Measurements from ENCODE around the gene TOX4.

Gene TOX4

DNA sequence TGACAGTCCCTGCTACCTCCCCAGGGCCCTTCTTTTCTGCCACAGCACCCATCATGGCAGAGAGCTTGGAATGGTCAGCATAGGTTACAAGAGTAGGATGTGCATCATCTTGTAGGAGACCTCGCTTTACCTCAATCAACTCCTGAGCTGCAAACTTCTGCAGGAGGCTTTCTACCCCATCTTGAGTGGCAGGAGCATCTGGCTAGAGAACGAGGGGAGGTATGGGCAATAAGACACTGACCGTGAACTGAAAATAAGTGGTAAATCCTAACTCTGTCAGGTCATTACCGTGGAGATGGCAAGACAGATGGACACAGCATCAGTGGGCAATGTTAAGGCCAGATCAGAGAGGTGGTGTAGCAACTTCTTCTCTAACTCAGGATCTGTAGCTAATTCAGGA, 26.4 kb downstream of the TOX4 start:
- no peak for DNase-seq

DNA sequence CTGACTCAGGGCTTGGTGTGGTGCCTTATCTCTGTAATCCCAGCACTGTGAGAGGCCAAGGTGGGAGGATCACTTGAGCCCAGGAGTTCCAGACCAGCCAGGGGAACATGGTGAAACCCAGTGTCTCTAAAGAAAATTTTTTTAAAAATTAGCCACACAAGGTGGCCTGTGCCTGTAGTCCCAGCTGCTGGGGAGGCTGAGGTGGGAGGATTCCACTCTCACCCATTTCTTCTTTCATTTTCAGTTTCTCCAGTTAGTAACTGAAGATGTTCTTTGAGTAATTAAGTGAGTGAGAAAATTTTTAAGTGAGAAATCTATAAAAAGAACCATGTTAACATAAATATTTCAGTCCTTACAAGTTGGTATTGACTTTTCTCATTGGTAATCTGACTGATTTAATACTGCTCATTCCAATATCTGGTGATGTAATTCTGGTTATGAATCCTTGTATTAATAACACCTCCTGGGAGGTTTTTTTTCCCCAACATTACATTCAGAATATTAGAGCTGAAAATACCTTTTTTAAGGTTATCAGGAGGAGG, 28.1 kb downstream of the TOX4 start:
- peak; percentile 74 for DNase-seq

DNA sequence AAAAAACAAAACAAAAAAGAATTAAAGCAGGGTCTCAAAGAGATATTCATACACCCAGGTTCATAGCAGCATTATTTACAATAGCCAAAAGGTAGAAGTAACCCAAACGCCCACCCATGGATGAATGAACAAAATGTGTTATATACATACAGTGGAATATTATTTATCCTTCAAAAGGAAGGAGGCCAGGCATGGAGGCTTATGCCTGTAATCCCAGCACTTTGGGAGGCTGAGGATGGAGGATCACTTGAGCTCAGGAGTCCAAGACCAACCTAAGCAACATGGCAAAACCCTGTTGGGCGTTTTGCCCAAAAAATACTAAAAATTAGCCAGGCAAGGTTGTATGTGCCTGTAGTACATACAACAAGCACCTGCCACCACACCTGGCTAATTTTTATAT, 29.6 kb downstream of the TOX4 start:
- DNase-seq: no peak

DNA sequence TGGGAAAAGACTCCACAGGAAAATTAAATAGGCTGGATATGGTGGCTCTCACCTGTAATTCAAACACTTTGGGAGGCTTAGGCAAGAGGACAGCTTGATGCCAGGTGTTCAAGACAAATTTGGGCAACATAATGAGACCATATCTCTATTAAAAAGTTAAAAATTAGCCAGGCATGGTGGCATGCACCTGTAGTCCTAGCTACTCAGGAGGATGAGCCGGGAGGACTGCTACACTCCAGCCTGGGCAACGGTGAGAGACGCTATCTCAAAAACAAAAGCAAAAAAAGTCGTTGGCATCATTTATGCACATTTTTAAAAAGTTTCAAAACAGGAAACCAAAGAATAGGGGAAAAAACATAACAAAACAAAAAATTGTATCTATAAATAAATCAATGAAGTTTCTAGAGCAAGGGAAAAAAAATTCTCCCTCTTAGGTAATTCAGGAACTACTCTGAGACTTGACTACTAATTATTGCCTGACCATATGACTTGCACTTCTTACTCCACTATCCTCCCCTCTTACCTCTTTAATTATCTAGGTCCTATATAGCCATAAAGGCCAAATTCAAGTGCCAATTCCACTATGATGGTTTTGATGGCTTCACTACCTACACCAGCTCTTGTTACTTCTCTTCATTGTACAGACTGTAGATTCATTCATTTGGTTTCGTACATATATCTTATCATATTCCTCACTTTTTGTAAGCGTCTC, 32.6 kb downstream of the TOX4 start:
- no peak for DNase-seq

DNA sequence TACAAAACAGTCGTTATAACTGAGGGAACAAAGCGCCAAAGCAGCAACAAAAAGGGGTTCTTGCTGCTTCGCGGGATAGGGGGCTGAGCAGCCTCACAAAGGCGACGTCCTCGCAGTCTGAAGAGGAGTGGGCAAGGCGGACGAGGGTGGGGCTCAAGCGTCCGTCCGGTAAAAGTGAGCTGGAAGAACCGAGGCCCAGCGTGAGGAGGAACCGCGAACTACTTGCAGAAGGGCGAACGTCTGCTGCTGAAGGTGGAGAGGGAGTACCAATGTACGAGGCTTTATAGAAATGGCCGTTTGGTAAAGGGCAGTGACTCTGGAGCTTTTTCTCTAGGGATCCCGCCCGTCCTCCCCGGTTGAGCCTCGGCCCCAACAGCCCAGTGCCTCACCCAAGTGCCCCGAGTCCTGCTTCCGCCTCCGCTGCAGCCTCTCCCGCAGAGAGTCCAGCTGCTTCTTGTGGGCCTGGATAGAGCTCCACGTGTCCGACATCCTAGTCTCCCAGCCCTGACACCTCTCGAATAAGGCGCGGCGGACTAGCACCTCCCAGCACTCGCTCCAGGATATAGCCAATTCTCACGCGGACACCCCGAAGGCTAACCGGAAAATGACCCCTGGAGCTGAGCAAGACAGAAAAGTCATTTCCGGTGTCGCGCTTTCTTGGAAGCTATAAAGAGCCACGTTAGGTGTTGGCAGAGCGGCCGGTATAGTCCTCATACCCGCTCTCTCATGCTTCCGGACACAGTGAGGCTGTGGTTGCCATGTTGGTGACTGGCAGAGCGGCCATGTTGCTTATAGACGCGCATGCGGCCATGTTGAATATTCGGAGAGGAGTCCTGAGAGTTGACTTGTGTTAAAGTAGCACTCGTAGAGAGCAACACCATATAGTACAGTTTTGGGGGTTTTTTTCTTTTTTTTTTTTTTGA, 34.0 kb downstream of the TOX4 start, which contains the start of gene METTL3:
TSS of gene METTL3 (minus strand) at position 606 of the 923 bp plus-strand sequence. CDS start at position 489, 117 bp downstream.
- DNase-seq: peak; percentile 98

DNA sequence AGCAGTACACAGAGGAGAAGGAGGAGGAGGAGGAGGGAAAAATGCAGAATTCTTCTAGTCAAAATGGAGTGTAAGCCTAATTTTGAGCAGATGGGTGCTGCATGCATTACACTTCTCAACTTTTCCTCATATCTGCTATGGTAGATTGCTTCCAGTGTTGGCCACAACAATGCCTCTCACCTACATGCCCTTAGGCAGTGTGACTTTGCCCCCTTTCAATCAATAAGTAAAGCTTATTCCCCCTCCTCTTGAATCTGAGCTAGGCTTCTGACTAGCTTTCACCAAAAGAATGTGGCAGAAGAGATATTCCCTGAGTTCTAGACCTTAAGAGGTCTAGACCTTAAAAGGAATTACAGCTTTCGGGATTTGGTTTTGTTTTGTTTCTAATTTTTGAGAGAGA, 37.3 kb downstream of the TOX4 start:
- DNase-seq: no peak

DNA sequence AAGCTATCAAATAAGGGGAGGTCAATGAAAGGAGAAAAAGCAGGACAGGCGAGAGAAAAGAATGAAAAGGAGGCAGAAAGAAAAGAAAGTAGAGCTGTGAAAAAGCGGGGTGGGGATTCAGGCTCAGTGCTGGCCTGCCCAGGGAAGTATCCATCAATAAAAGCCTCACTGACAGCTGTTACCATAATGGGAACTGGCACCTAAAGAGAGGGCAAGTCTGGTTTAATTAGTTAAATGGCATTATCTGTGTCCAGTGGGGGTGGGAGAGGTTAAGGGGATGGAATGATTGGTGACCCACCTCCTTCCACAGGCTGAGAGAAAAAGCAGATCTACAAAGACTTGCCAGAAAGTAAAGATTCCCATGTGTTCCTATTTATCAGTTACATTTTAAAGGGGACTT, 41.7 kb downstream of the TOX4 start:
- no peak for DNase-seq

DNA sequence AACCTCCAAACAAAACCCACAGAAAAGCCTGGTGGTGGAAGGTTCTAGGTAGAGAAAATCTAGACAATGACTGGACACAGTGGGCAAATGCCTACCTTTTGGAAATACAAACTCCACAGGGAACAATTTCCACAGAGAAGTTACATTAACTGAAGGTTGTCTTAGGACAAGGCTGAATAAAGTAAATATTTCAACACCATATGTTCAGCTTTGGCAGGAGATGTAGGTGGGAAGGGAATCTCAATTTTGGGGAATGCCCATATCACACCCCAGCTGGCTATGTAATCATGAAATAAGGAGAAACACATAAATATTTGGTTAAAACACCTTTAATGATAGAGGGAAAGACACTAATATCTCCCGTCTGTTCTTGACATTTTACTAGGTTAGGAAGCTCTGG, 43.8 kb downstream of the TOX4 start:
- DNase-seq: no peak

DNA sequence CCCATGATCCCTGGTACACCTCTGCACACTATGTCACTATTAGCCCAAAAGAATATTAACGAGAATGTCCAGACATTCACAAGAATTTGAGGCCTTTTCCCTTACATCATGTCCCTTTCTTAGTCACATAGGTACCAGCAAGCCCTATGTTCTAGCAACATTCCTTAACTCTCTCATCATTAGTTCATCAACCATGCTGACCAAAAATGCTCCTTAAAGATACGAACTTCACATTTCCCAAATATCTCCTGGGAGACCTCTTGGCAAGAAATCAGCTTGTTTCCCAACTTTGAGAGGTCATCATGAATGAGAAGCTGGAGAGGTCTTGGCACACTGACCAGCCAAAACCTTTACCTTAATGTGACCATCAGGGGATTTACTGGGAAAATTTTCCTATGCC, 44.5 kb downstream of the TOX4 start:
- DNase-seq: no peak

DNA sequence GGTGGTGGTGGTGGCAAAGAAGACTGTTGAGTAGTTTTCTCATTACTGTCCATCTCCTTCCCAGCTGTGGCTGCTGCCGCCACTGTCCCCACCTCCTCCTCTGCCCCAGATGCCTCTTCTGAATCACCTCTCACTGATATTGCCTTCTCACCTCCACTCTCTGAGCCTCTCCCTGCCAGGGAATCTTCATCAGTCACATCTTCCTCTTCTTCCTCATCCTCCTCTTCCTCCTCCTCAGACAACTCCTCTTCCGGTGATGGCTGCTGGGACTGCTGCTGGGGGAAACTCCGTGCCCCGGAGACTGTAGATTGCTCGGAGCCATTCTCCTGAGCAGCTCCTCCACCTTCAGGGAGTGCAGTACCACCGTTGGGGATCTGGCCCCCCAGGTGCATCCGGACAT, 46.2 kb downstream of the TOX4 start:
- no peak for DNase-seq

DNA sequence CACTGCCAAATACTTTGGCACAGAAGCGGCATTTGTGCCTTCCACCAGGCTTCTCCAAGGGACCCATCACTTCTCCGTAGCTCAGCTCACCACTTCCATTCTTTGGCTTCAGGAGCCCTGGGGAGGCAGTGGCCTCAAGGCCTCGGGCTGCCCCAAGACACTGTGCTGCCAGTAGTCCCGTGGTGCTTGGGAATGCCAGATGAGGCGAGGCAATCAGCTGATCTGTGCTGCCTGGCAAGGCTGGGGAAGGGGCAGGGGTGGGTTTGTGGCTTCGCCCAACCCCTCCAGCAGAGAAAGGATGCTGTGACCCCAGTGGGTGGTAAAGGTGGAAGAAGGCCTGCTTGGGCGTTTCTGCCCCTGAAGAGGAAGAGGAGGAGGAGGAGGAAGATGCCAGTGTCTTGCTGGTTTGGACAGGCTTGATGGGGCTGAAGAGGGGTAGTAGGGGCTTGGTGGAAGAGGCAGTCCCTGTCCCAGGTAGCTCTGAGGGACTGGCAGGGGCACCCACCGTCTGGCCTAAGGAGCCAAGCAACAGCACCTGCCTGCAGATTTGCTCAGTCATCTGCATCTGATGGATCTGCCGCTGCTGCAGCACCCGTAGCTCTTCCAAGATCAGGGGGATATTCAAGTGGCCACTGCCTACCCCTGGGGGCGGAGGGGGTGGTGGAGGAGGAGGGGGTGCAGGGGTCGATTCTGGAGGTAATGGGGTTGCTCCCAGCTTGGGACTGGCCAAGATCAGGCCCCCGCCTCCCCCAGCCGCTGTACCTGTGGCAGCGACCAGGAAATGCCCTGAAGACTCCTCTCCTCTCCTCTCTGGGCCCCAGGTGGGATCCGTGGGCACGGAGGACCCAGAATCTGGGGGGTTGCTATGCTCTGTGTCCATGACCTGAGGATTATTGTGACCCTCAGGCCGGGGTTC, 47.8 kb downstream of the TOX4 start:
- no peak for DNase-seq

DNA sequence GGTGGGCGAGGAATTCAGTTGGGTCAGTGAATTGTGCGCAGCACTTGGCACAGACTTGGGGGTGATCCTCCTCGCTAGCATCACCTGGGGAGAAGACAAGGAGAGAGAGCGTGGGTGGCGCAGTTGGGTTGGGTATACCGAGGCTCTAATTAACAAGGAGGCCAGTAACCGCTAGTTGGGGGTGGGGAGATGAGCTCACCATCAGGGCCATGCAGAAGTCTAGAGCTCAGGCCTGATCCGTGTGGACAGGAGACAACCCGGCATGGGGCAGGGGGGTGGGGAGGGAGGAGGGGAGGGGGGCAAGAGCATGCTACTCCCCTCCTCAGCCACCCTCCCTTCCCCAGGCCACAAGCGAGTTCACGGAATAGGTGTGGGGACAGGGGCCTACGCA, 48.6 kb downstream of the TOX4 start:
- DNase-seq: no peak

DNA sequence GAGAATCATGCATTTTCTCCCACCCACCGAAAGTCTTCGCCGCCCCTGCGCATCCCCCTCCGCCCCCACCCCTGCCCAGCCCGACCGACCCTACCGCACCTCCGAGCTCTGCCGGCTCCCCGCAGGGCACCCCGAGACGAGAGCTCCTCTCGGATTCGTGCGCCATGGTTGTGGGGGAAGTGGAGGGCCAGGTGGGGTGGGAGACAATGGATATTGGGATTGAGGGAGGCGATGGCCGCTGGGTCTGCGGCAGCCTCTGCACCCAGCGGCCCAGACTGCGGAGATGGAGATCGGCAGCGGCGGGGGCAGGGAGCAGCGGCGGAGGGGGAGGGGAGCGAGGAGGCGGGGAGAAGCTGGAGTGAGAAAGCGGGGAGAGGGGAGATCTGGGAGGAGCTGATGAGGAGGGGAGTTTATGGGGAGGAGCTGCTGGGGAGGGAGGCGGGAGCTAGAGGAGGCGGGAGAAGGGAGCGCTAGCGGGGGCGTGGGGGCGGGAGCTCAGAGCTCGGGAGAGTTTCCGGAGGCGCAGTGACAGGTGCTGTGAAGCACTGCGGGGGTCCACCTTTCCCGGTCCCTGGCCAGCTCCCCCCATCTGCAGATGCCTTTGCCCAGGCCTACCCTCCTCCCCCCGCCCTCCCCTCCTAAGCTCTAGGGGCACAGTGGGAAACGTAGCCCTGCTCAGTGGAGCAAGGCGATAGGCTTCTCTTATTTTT, 49.1 kb downstream of the TOX4 start, which contains the start of gene SALL2:
TSS of gene SALL2 (minus strand) at position 385 of the 710 bp plus-strand sequence. CDS start at position 166, 219 bp downstream.
- DNase-seq: no peak

DNA sequence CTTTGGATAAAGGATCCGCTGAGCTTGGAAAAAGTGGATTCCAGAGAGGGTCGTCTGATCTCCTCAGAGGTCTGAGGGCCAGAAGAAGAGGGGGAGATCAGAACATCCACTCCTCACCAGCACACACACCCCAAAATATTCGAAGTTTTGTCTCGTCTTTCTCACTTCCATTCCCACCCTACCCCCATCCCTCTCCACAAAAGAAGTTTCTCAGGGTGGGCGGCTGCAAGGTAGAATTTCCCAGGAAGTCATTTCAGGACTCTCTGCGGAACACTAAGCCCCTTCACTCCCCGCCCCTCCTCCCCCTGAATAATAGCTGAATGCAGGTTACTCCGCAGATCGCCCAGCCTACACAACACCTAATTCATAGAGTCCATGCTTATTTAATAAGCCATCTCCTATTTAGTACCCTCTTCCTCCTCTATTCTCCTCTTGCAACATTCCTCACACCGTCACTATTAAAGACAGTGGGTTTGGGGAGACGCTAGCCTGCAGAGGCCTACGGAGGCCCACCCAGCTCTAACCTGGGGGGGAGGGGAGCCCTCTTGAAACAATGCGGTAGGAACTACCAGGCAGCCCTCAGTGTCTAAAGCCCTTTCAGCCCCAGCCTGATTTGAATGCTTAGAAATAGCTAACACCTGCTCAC, 49.8 kb downstream of the TOX4 start:
- DNase-seq: no peak

DNA sequence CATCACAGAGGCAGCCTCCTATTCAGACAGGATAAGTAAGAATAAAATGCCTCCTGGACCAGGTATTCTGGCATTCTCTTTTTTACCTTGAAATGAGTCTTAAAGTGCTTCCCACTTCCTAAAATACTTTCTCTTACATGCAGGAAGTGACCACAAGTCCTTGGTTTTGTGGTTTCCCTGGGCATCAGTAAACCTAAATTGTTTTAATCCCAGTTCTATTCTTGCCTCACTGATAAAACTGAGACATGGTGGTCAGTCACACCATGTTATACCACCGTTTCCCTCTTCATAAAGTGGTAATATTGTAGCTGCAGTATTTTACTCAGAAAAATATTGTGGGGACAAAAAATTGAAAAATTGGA, 50.3 kb downstream of the TOX4 start:
- peak; percentile 51 for DNase-seq

DNA sequence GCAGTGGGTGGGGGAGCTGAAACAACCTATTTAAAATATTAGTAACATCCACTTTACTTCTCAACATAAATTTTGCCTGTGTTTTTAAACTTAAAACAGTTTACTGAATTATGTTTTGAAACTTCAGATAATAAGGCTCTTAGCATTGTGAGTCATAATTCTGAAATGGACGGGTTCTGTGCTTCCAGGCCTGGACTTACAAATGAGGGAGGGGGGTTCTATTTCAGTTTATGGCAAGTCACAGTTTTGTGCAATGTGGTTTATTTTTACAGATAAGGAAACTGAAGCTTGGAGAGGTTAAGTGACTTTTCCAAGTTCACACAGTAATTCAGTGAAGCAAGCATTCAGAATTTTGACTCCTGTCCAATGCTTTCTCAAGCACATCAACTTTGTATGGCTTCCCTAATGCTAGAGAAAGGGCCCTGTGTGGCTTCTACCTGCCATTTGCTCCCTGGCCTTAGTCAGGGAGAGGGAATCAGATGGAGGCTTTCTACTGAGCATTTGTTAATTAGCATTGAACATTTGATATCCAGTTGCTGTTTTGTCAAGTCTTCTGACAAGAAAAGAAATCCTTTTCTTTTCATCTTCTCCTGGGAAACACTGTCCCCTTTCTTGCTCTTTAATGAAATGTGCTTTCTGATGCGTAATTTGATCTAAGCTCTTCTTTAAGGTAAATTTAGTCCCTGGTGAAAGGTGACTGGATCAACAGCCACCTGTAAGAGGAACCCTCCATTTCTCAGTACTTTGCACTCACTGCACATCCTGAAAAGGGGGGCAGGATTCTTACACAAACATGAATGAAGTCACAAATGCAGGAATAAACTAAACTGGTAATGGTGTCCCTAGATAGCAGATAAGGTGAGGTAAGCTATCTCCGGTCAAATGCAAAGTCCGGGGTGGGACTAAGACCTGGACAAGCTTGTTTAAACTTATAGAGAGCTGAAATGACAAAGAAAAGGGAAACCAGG, 51.7 kb downstream of the TOX4 start:
- DNase-seq: peak; percentile 66

DNA sequence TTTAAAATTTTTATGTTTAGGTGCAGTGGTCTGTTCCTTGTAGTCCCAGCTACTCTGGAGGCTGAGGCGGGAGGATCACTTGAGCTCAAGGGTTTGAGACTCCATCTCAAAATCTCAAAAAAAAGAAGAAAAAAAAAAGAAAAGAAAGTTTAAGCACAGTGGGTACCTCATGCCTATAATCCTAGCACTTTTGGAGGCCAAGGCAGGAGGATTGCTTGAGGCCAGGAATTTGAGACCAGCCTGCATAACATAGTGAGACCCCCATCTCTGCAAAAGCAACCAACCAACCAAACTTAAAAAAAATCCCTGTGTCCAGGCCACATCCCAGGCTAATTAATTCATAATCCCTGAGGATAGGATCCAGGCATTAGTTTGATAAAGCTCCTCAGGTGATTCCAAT, 52.5 kb downstream of the TOX4 start:
- no peak for DNase-seq

DNA sequence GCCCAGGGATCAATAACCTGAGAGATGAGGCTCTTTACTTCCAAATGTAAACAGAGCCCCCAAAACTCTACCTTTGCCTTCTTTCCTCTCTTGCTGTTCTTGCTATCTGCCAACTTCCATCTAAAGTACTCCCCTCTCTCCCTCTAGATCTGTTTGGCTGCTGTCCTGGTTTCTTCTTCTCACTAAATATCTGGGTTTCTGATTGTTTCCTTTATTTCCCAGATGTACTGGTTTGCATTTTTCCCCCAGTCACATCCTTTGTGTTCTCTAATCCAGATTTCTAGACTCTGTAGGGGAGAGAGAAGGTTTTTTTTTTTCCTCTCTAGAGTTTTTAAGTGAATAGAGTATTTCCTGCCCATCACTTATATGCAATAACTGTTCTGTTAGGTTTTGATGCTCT, 56.3 kb downstream of the TOX4 start:
- no peak for DNase-seq

DNA sequence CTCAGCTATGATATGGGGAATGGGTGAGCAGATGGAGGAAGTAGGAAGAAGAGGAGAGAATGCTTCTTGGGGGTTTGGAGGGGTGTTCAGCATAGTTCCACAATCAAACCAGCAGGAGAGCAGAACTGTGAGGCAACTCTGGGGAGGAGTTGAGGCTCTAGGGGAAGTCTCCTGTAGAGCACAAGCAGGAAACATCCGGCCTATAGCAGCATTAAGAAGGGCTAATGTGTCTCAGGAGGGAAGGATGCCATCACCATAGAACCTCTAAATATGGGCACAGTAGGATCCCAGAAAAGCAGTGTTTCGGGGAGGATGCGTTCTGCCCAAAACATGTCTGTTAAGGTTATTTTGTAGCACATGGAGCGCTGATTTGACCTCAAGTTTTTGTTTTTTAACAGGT, 57.6 kb downstream of the TOX4 start:
- no peak for DNase-seq

All from OCI-M1 (cell line).